Endothelial cell of umbilical vein (primary cell): ENCODE results near the gene PM20D1. TPM values are rescaled to one million over a fixed set of nuclear protein-coding genes. Genes with fewer than 3 reads are reported as not detected.

Experiments
- BruUV-seq: library from RNA; stranded (reverse); fragments of 400-500 nt; replicated peaks from 2 replicates; lab custom pipeline; 2021; lab: Mats Ljungman, UMichigan
- CTCF ChIA-PET: fragments of 300-600, 350-600 bp; sonication (Branson Sonifier 250); formaldehyde crosslinking; loops from one replicate; lab custom pipeline; 2021; ENCODE audit warnings: antibody characterized with exemption, inconsistent platforms; lab: Charles Lee
- POLR2A ChIA-PET: fragments of 300-600, 350-600 bp; sonication (Branson Sonifier 250); formaldehyde crosslinking; loops from one replicate; lab custom pipeline; 2021; ENCODE audit warnings: antibody characterized with exemption, inconsistent platforms; lab: Charles Lee
- DNase-seq: peaks from one replicate; pipeline ENCODE4 v3.0.0-alpha.2; 2011; ENCODE audit warnings: low read depth, low spot score
- FAIRE-seq: peaks from 2 replicates; lab custom pipeline; 2011; peaks lifted over from hg19 to GRCh38; lab: Jason Lieb, UNC
- H2AFZ ChIP-seq: 2 replicates; pipeline ENCODE4 v1.6.0; 2012; ENCODE audit warnings: low read depth, low read length, control low read depth, inconsistent platforms
- H3K27ac ChIP-seq: 2 replicates; pipeline ENCODE4 v1.5.1; 2011; ENCODE audit warnings: low read depth, mild to moderate bottlenecking, control low read depth, low read length, moderate library complexity; ENCODE audit not compliant: insufficient read depth
- H3K27me3 ChIP-seq, 2 experiments: 2 replicates each; pipeline versions ENCODE4 v1.6.0 to v1.6.1; 2011; ENCODE audit warnings: low read length in 2 of 2, mixed read lengths in 1 of 2; ENCODE audit not compliant: control insufficient read depth in 2 of 2, insufficient read depth in 2 of 2
- H3K36me3 ChIP-seq, 2 experiments: 2 replicates in 1 of 2; 3 replicates in 1 of 2; pipeline ENCODE4 v1.5.1; 2011; ENCODE audit warnings: low read length in 2 of 2, mild to moderate bottlenecking in 1 of 2, moderate library complexity in 1 of 2; ENCODE audit not compliant: control insufficient read depth in 2 of 2, insufficient read depth in 2 of 2; ENCODE audit errors: extremely low read depth in 1 of 2
- H3K4me1 ChIP-seq: 3 replicates; pipeline ENCODE4 v1.5.1; 2011; ENCODE audit warnings: mild to moderate bottlenecking, low read length; ENCODE audit not compliant: control insufficient read depth, insufficient read depth; ENCODE audit errors: extremely low read depth
- H3K4me2 ChIP-seq: 2 replicates; pipeline ENCODE4 v1.6.1; 2011; ENCODE audit warnings: low read length, control low read depth, mixed read lengths; ENCODE audit not compliant: insufficient read depth
- H3K4me3 ChIP-seq, 3 experiments: fragments of 200-600 bp in 1 of 3; sonication (generic), shearing (Covaris generic) in 1 of 3; replicated peaks in 1 of 3; 2 replicates each; pipeline ENCODE4 v1.5.1; 2011 to 2016; ENCODE audit warnings: control low read depth in 3 of 3, low read length in 3 of 3, mild to moderate bottlenecking in 2 of 3, inconsistent platforms in 1 of 3, low read depth in 1 of 3, moderate library complexity in 1 of 3; ENCODE audit not compliant: insufficient read depth in 1 of 3
- H3K79me2 ChIP-seq: 2 replicates; pipeline ENCODE4 v1.6.0; 2012; ENCODE audit warnings: low read length, inconsistent platforms; ENCODE audit not compliant: control insufficient read depth, insufficient read depth
- H3K9ac ChIP-seq: replicated peaks from 2 replicates; pipeline ENCODE3; 2011; ENCODE audit warnings: low read length, control low read depth; ENCODE audit not compliant: insufficient read depth; ENCODE audit errors: extremely low read depth
- H3K9me1 ChIP-seq: replicated peaks from 3 replicates; pipeline ENCODE4 v1.6.0; 2011; ENCODE audit warnings: mild to moderate bottlenecking, low read length; ENCODE audit not compliant: control insufficient read depth, insufficient read depth; ENCODE audit errors: extremely low read depth
- H3K9me3 ChIP-seq: replicated peaks from 2 replicates; pipeline ENCODE4 v1.5.1; 2012; ENCODE audit warnings: low read length, inconsistent platforms; ENCODE audit not compliant: control insufficient read depth, insufficient read depth
- H4K20me1 ChIP-seq: replicated peaks from 2 replicates; pipeline ENCODE3; 2011; ENCODE audit warnings: mild to moderate bottlenecking, low read length; ENCODE audit not compliant: control insufficient read depth, insufficient read depth; ENCODE audit errors: extremely low read depth
- CTCF ChIP-seq, 2 donors: IDR thresholded peaks; 1 replicate in 1 of 2; 2 replicates in 1 of 2; pipeline ENCODE4 v1.5.1; 2011; ENCODE audit warnings: low read length in 2 of 2, mild to moderate bottlenecking in 2 of 2, moderate library complexity in 2 of 2, control low read depth in 1 of 2, inconsistent platforms in 1 of 2, low read depth in 1 of 2; ENCODE audit not compliant: insufficient read depth in 1 of 2; ENCODE audit errors: extremely low read depth in 1 of 2
- EZH2 ChIP-seq: IDR thresholded peaks from 2 replicates; pipeline ENCODE4 v1.6.1; 2012; ENCODE audit warnings: borderline replicate concordance, low read depth, mild to moderate bottlenecking, moderate library complexity, low read length, inconsistent platforms; ENCODE audit not compliant: severe bottlenecking
- FOS ChIP-seq: IDR thresholded peaks from 2 replicates; pipeline ENCODE4 v1.6.1; 2011; ENCODE audit warnings: mild to moderate bottlenecking, low read length, moderate library complexity, borderline replicate concordance; ENCODE audit not compliant: insufficient read depth
- GATA2 ChIP-seq: IDR thresholded peaks from 2 replicates; pipeline ENCODE4 v1.7.0; 2011; ENCODE audit warnings: low read depth, mild to moderate bottlenecking, moderate library complexity, mixed read lengths, low read length; ENCODE audit not compliant: insufficient read length, insufficient read depth
- JUN ChIP-seq: IDR thresholded peaks from 2 replicates; pipeline ENCODE4 v1.6.1; 2011; ENCODE audit warnings: borderline replicate concordance, low read depth; ENCODE audit not compliant: insufficient read length, insufficient read depth
- MYC ChIP-seq: IDR thresholded peaks from one replicate; pipeline ENCODE4 v1.6.1; 2011; ENCODE audit warnings: mild to moderate bottlenecking, low read depth, low read length
- POLR2A ChIP-seq: IDR thresholded peaks from 2 replicates; pipeline ENCODE4 v1.6.1; 2012; ENCODE audit warnings: low read depth, mild to moderate bottlenecking, control low read depth, low read length
- POLR2AphosphoS5 ChIP-seq: IDR thresholded peaks from 2 replicates; pipeline ENCODE4 v1.6.1; 2012; ENCODE audit warnings: low read depth, mild to moderate bottlenecking, control low read depth, low read length, moderate library complexity; ENCODE audit not compliant: insufficient read depth
- dilution Hi-C: fragments of 300-500 bp; cut with MboI; formaldehyde crosslinking; loops from one replicate; pipeline ENCODE4 v1.15.0; 2019; ENCODE audit warnings: low sequenced_read_pairs; ENCODE audit not compliant: extremely low pct_ligation_motif_present
- intact Hi-C: fragments of 100-400 bp; cut with micrococcal nuclease; formaldehyde crosslinking; loops from one replicate; pipeline ENCODE4 v1.10.0; 2022
- polyA plus RNA-seq, 4 experiments: library from polyadenylated mRNA; depleted of rRNA in 3 of 4; stranded (reverse) in 3 of 4; unstranded in 1 of 4; fragments of >200 nt; gene quantifications; 2 replicates each; pipeline versions ENCODE4 v1.2.1 to v1.2.3, GENCODE V29; 2011 to 2012; ENCODE audit warnings: missing spikeins in 1 of 4
- total RNA-seq: library from RNA; stranded (reverse); gene quantifications from 2 replicates; pipeline ENCODE4 v1.2.3, GENCODE V29; 2021
- TF ChIP-seq, protein P1 (sequence below): IDR thresholded peaks from 2 replicates; pipeline ENCODE4 v1.6.1; 2011; ENCODE audit not compliant: insufficient read depth, insufficient read length

PM20D1 gene
- total and polyA plus RNA-seq, 2 donors (not counting 3 experiments of a cell fraction or from before 2014, with no cell fraction given): 0.11 TPM; not detected in 1

- BruUV-seq: no TSS peak
- dilution Hi-C loops: no loop called here
Measured at GRCh38 chr1:205792481-205792881, 57.5 kb downstream of the PM20D1 start.

More at GRCh38 chr1:205792481-205792881, 57.5 kb downstream of the PM20D1 start:
- TF ChIP-seq MYC (no peak), POLR2AphosphoS5 (no peak), FOS (no peak), JUN (no peak), POLR2A (no peak), EZH2 (no peak), GATA2 (no peak), CTCF (IDR thresholded peaks at IDR 0.05; ENCODE audit: extremely low read depth in 1 of 2, insufficient read depth in 1 of 2, low read depth in 1 of 2, low read length in 2 of 2) (no peak)
- TF ChIP-seq, protein P1, sequence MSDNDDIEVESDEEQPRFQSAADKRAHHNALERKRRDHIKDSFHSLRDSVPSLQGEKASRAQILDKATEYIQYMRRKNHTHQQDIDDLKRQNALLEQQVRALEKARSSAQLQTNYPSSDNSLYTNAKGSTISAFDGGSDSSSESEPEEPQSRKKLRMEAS: no peak
- DNase-seq (no peak), FAIRE-seq (no peak)
- no peak overlapping the region for H3K4me2 ChIP-seq
- H3K36me3 ChIP-seq: peaks cover 0 to 13% of the 10 kb centered on the region in 2 experiments
- CTCF ChIA-PET: interaction anchor here (0.5 to 12.5 kb wide), 35 partner anchors 10 to 313 kb away, joined by 3 to 403 read pairs (median 6); partner anchors contain the start of genes PM20D1, RAB29 and SLC41A1
- H3K9ac ChIP-seq: no peak overlapping the region
- H3K27me3 ChIP-seq: no peaks in the 10 kb centered on the region
- no peaks in the 10 kb centered on the region for H3K9me1 ChIP-seq
- H3K27ac ChIP-seq: no peak overlapping the region
- H2AFZ ChIP-seq: no peak overlapping the region
- H3K4me3 ChIP-seq: no peak overlapping the region
- intact Hi-C loops: loop anchor here (2.0 to 5.0 kb wide), 2 partner anchors 38 to 315 kb away; no protein-coding TSS in a partner anchor
- no peaks in the 10 kb centered on the region for H3K9me3 ChIP-seq
- no peaks in the 10 kb centered on the region for H3K79me2 ChIP-seq
- H4K20me1 ChIP-seq: no peaks in the 10 kb centered on the region
- H3K4me1 ChIP-seq: no peaks in the 10 kb centered on the region
- POLR2A ChIA-PET: no interaction called here
